GM12874 (cell line): ENCODE results near the gene VGLL1.

Experiments used
- CTCF ChIP-seq: IDR thresholded peaks from 2 replicates; pipeline ENCODE4 v1.5.1; 2011; ENCODE audit warnings: low read depth, mild to moderate bottlenecking, control low read depth, low read length, moderate library complexity; ENCODE audit not compliant: insufficient read depth

Gene VGLL1

DNA sequence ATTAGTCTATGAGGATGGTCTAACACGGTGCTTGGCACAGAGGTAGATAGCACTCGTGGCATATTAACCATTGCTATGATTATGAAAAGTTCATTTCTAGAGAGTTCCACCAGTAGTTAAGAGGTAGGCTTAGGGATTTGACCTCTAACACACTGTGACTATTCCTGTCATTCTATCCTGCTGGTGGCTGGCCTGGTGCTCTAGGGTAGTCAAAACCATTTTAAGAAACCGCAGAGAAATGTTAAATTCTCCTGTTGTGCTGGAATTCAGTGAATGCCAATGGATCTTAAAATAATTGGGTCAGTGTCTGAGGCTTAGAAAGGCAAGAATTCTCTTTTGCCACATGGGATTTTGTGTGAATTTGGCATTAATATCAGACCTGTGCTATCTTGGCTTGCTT, 53.9 kb downstream of the VGLL1 start:
- TF ChIP-seq CTCF: no peak

- no peak for TF ChIP-seq CTCF
Observed at GRCh38 chrX:136586386-136586785, 54.4 kb downstream of the VGLL1 start.

GRCh38 chrX:136587532-136587931, 55.5 kb downstream of the VGLL1 start:
- TF ChIP-seq CTCF: no peak

DNA sequence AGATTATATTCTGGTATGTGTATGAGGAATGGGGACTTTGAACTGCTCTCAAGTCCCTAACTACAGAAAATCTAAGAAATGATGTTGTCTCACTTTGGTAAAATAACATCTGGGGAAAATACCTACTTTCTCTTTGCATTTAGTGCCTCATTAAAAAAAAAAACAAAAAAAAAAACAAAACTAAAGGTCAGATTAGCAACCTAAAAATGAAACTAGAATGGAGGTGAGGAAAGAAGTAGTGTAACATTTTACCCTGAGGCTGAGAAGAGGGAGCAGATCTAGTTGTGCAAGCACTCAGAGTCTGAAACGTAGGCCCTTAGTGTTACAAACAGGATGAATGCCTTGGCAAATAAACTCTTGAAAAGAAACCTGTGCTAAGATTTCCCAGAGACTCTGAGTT, 56.0 kb downstream of the VGLL1 start:
- TF ChIP-seq CTCF: no peak

GRCh38 chrX:136589966-136590365, 58.0 kb downstream of the VGLL1 start:
- TF ChIP-seq CTCF: no peak

DNA sequence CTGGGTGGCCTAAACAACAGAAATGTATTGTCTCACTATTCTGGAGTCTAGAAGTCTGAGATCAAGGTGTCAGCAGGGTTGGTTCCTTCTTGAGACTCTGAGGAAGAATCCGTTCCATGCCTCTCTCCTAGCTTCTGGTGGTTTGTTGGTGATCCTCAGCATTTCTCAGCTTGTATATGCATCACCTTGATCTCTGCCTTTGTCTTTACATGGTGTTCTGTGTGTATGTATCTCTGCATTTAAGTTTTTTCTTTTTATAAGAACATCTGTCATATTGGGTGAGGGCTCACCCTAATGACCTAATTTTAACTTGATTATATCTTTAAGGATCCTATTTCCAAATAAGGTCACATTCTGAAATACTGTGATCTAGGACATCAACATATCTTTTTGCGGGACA, 65.3 kb downstream of the VGLL1 start:
- TF ChIP-seq CTCF: no peak

- no peak for TF ChIP-seq CTCF
Observed at GRCh38 chrX:136597954-136598353, 65.9 kb downstream of the VGLL1 start.

DNA sequence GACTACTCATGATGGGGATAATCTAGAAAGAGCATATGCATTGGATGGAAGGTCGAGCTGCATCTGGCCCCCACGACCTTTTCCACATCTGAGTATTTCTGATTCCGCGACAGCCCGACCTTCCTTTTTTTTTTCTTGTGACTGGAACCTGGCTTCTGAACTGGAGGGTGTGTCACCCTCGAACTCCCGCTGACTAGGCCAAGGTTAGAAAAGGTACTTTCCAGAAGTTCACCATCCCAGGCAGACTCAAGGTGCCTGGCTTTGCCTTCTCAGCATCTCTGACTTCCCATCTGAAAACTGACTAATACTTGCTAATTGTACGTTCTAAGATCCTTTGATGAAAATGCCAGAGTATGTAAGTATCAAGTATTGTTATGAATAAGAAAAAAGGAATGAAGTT, 66.6 kb downstream of the VGLL1 start:
- TF ChIP-seq CTCF: no peak
